ELR (cell line): ENCODE results near the gene RINT1.
A peak's percentile ranks its signal among the peaks of the same experiment; 100 is the strongest.

Experiments
- DNase-seq: peaks from one replicate; pipeline ENCODE4 v3.0.0-alpha.2; 2015; ENCODE audit warnings: low read depth

RINT1 gene

GRCh38 chr7:105599551-105599950 lies 67.5 kb downstream of the RINT1 start:
- DNase-seq, result no peak

GRCh38 chr7:105600720-105601550 lies 68.9 kb downstream of the RINT1 start:
- DNase-seq, result no peak

- DNase-seq, result no peak
Observed at GRCh38 chr7:105602325-105603305, 70.6 kb downstream of the RINT1 start.

GRCh38 chr7:105610165-105610930 lies 78.3 kb downstream of the RINT1 start:
- DNase-seq, result no peak

GRCh38 chr7:105611856-105612775 lies 80.1 kb downstream of the RINT1 start:
- peak; percentile 9 for DNase-seq

GRCh38 chr7:105612806-105613205 lies 80.8 kb downstream of the RINT1 start:
- DNase-seq, result no peak

GRCh38 chr7:105613611-105614330 lies 81.8 kb downstream of the RINT1 start:
- no peak for DNase-seq

- no peak for DNase-seq
Observed at GRCh38 chr7:105614341-105614840, 82.4 kb downstream of the RINT1 start.
